Loucy (cell line): Measurements from ENCODE around the gene STPG3.

Experiments used
- H2AFZ ChIP-seq: fragments of 200-600 bp; sonication (generic); 2 replicates; pipeline ENCODE4 v1.6.0; 2016; ENCODE audit warnings: antibody characterized with exemption, mild to moderate bottlenecking, low read length, moderate library complexity
- H3F3A ChIP-seq: fragments of 200-600 bp; 2 replicates; pipeline ENCODE4 v1.6.0; 2016; ENCODE audit warnings: antibody characterized with exemption, low read depth, mild to moderate bottlenecking
- H3K27me3 ChIP-seq: fragments of 200-600 bp; sonication (generic); 2 replicates; pipeline ENCODE4 v1.6.1; 2014; ENCODE audit warnings: low read length, mild to moderate bottlenecking; ENCODE audit not compliant: insufficient read depth, poor library complexity, severe bottlenecking
- H3K36me3 ChIP-seq: fragments of 200-600 bp; sonication (generic); 2 replicates; pipeline ENCODE4 v1.6.1; 2016; ENCODE audit warnings: low read length; ENCODE audit not compliant: insufficient read depth
- H3K4me1 ChIP-seq: fragments of 200-600 bp; sonication (generic); 2 replicates; pipeline ENCODE4 v1.5.1; 2014; ENCODE audit warnings: low read length, mild to moderate bottlenecking; ENCODE audit not compliant: insufficient read depth, poor library complexity, severe bottlenecking
- H3K4me2 ChIP-seq: fragments of 200-600 bp; sonication (generic); 2 replicates; pipeline ENCODE4 v1.6.0; 2014; ENCODE audit warnings: antibody characterized with exemption, low read length, low read depth, mild to moderate bottlenecking; ENCODE audit not compliant: poor library complexity, severe bottlenecking
- H3K4me3 ChIP-seq: fragments of 200-600 bp; sonication (generic); 2 replicates; pipeline ENCODE4 v1.5.1; 2014; ENCODE audit warnings: low read length, mild to moderate bottlenecking, mixed read lengths; ENCODE audit not compliant: poor library complexity, severe bottlenecking
- H3K79me2 ChIP-seq: fragments of 200-600 bp; sonication (generic); 2 replicates; pipeline ENCODE4 v1.6.1; 2014; ENCODE audit warnings: low read length; ENCODE audit not compliant: insufficient read depth
- H3K9ac ChIP-seq: fragments of 200-600 bp; sonication (generic); 2 replicates; pipeline ENCODE4 v1.6.0; 2014; ENCODE audit warnings: mild to moderate bottlenecking, low read depth, low read length, moderate library complexity; ENCODE audit not compliant: poor library complexity, severe bottlenecking
- H3K9me2 ChIP-seq: fragments of 200-600 bp; sonication (generic); replicated peaks from 2 replicates; pipeline ENCODE4 v1.6.1; 2016; ENCODE audit warnings: low read depth, low read length, mixed read lengths
- H3K9me3 ChIP-seq: fragments of 200-600 bp; sonication (generic); 2 replicates; pipeline ENCODE4 v1.6.1; 2014; ENCODE audit warnings: mild to moderate bottlenecking, antibody characterized with exemption, low read length, low read depth; ENCODE audit not compliant: insufficient read depth
- H4K20me1 ChIP-seq: fragments of 200-600 bp; sonication (generic); 2 replicates; pipeline ENCODE4 v1.6.0; 2014; ENCODE audit warnings: antibody characterized with exemption, low read length, mild to moderate bottlenecking; ENCODE audit not compliant: insufficient read depth, poor library complexity, severe bottlenecking
- CTCF ChIP-seq: fragments of 200-600 bp; sonication (generic); conservative IDR thresholded peaks from 2 replicates; pipeline ENCODE4 v1.5.1; 2014; ENCODE audit warnings: mild to moderate bottlenecking, antibody characterized with exemption, low read length
- EZH2phosphoT487 ChIP-seq: fragments of 200-600 bp; IDR thresholded peaks from 2 replicates; pipeline ENCODE4 v1.6.1; 2018; ENCODE audit warnings: antibody characterized with exemption, mild to moderate bottlenecking, moderate library complexity, borderline replicate concordance

The STPG3 gene

GRCh38 chr9:137218212-137218753 lies 32.8 kb upstream of the STPG3 start:
- TF ChIP-seq EZH2phosphoT487 (no peak), CTCF (no peak)
- no peak overlapping the region for H3K9ac ChIP-seq
- H3K9me3 ChIP-seq, result no peaks in the 10 kb centered on the region
- peaks cover 7% of the 10 kb centered on the region for H3K4me1 ChIP-seq
- H2AFZ ChIP-seq, result no peak overlapping the region
- no peaks in the 10 kb centered on the region for H4K20me1 ChIP-seq
- H3K27me3 ChIP-seq, result no peaks in the 10 kb centered on the region
- no peaks in the 10 kb centered on the region for H3F3A ChIP-seq
- no peaks in the 10 kb centered on the region for H3K9me2 ChIP-seq
- no peaks in the 10 kb centered on the region for H3K36me3 ChIP-seq
- H3K79me2 ChIP-seq, result no peaks in the 10 kb centered on the region
- H3K4me2 ChIP-seq, result no peak overlapping the region
- no peak overlapping the region for H3K4me3 ChIP-seq

GRCh38 chr9:137218754-137219271 lies 32.3 kb upstream of the STPG3 start:
- Histone ChIP-seq H3K9me3 (no peaks in the 10 kb centered on the region), H4K20me1 (no peaks in the 10 kb centered on the region), H3K27me3 (no peaks in the 10 kb centered on the region), H3K79me2 (no peaks in the 10 kb centered on the region), H3F3A (no peaks in the 10 kb centered on the region), H2AFZ (no peak overlapping the region), H3K36me3 (no peaks in the 10 kb centered on the region), H3K4me1 (peaks cover 8% of the 10 kb centered on the region), H3K4me3 (no peak overlapping the region), H3K9ac (no peak overlapping the region), H3K9me2 (no peaks in the 10 kb centered on the region), H3K4me2 (no peak overlapping the region)
- no peak for TF ChIP-seq EZH2phosphoT487
- TF ChIP-seq CTCF, result no peak

GRCh38 chr9:137219757-137220316 lies 31.2 kb upstream of the STPG3 start:
- H3K9ac ChIP-seq, result no peak overlapping the region
- H3K27me3 ChIP-seq, result no peaks in the 10 kb centered on the region
- TF ChIP-seq CTCF (no peak), EZH2phosphoT487 (no peak)
- H3K4me1 ChIP-seq, result peaks cover 16% of the 10 kb centered on the region
- no peaks in the 10 kb centered on the region for H4K20me1 ChIP-seq
- H3K4me2 ChIP-seq, result no peak overlapping the region
- H3F3A ChIP-seq, result no peaks in the 10 kb centered on the region
- H3K9me3 ChIP-seq, result no peaks in the 10 kb centered on the region
- no peak overlapping the region for H3K4me3 ChIP-seq
- H3K36me3 ChIP-seq, result no peaks in the 10 kb centered on the region
- no peaks in the 10 kb centered on the region for H3K9me2 ChIP-seq
- H2AFZ ChIP-seq, result no peak overlapping the region
- no peaks in the 10 kb centered on the region for H3K79me2 ChIP-seq
